ENCODE measurements around the gene CEP162.

GRCh38 chr6:84123186-84123585 is 104.3 kb downstream of the CEP162 start:
- TF ChIP-seq POLR2AphosphoS5 (IDR thresholded peaks at IDR 0.05; ENCODE audit: low read depth, low read length) = no peak
- no peak for TF ChIP-seq POLR2A (IDR thresholded peaks at IDR 0.05; ENCODE audit: low read depth, low read length)
- TF ChIP-seq TAF1 (IDR thresholded peaks at IDR 0.05; ENCODE audit: low read depth, low read length) = no peak
